HG03354 (cell line): ENCODE data around the gene SOCS1.
"Not testable (repeated sequence)": the region's sequence is repeated elsewhere in the genome, so short reads cannot be mapped to it uniquely, and the experiment has no call there.

Source experiments
- ATAC-seq: cut with Tn5 transposase; IDR thresholded peaks from one replicate; pipeline ENCODE4 v1.9.1; 2021; ENCODE audit warnings: mild to moderate bottlenecking; ENCODE audit not compliant: unreplicated experiment, poor library complexity, severe bottlenecking

SOCS1 gene

DNA sequence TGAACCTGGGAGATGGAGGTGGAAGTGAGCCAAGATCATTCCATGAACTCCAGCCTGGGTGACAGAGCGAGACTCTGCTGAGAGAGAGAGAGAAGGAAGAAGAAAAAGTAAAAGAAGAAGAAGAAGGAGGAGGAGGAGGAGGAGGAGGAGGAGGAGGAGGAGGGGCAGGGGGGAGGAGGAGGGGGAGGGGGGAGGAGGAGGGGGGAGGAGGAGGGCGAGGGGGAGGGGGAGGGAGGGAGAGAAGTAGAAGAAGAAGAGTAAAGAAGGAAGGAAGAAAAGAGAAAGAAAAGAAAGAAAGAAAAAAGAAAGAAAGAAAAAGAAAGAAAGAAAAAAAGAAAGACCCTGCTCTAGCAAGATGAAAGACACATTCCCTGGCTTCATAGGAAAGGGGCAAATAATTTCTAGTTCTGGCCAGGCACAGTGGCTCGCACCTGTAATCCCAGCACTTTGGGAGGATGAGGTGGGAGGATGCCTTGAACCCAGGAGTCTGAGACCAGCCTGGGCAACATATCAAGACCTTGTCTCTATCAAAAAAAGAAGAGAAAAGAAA, 23.6 kb downstream of the SOCS1 start:
- no peak for ATAC-seq

DNA sequence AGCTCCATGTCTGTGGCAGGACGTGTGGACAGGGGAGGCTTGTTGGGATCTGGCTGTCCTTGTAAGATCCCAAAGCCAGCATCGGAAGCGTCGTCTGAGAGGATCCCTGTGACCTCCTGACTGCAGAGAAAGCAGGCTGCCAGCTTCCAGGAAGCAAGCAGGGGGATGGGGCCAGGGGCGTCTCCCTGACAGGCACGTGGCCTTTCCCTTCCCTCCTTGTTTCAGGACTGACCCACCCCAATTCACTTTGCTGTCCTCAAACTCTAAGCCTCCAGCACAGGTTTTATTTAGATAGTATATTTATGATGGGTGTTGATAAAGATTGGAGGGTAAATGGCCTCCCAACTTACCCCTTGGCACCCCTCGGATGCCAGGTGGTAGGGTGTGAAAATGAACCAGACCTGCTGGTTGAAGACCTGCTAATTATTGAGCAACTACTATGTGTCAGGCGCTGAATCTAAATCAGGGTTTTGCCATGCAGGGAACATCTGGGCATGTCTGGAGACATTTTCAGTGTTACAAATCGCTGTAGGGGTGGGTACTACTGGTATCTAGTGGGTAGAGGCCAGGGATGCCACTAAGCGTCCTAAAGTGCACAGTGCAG, 24.5 kb downstream of the SOCS1 start:
- ATAC-seq: no peak

DNA sequence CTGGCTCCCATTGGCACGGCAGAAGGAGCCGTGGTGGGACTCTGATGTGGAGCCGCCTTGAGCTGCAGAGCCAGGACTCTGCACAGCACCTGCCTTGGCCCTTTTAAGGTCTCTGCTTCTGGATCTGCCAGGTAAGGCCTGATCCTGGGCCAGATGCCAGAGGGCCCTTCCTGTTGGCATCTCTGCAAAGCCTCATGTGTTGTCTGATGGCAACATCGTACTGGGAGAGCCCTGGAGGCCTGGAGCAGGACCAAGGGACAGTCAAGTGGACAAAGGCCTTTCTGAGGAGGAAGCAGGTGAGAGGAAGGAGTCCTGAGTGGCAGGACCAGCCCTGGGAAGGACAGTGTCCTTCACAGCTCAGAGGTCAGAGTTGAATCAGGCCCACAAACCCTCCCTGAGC, 26.1 kb downstream of the SOCS1 start:
- no peak for ATAC-seq

DNA sequence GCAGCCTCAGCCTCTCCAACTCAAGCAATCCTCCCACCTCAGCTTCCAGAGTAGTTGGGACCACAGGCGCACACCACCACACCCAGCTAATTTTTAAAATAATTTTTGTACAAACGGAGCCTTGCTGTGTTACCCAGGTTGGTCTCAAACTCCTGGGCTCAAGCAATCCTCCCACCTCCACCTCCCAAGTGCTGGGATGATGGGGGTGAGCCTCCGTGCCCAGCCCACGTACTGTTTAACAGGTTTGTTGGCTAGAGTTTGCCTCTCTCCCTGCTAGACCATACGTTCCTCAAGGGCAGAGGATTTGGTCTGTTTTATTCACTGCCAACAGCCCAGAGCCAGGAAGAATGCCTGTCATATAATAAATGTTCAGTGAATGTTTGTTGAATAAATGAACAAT, 26.6 kb downstream of the SOCS1 start:
- ATAC-seq: no peak

DNA sequence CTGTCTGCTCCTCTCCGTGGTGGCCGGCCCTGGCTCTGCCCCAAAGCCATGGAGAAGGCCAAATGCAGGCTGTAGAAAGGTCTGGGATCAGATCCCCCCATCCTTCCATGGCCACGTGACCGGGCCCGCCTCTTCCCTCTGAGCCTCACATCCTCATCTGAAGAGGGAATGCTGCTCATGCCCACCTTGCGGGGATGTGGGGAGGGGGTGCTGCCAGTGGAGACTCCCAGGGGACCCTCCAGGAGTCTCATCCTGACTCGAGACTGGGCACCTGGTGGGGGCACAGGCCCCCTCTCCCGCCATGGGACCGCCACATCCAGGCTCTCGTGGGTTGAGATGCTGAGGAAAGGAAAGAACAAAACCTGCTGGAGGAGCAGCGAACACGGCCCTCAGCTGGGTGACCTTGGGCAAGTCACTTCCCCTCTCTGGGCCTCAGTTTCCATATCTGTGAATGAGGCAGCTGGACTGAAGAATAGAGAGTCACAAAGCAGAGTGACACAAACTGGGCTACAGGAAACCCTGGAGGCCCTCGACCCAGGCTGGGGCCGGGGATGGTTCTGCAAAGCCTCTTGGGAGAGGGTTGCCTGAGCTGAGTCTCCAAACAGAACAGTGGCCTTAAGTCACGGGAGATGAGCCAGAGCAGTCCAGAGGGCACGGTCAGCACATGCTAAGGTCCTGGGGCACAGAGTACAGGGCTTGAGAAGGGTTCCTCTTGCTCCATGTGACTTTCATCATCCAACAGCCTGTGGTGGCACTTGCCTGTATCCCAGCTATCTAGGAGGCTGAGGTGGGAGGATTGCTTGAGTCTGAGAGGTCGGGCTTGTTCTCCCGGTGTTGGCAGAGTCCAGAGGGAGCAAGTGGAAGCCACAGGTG, 30.1 kb downstream of the SOCS1 start:
- ATAC-seq: no peak

DNA sequence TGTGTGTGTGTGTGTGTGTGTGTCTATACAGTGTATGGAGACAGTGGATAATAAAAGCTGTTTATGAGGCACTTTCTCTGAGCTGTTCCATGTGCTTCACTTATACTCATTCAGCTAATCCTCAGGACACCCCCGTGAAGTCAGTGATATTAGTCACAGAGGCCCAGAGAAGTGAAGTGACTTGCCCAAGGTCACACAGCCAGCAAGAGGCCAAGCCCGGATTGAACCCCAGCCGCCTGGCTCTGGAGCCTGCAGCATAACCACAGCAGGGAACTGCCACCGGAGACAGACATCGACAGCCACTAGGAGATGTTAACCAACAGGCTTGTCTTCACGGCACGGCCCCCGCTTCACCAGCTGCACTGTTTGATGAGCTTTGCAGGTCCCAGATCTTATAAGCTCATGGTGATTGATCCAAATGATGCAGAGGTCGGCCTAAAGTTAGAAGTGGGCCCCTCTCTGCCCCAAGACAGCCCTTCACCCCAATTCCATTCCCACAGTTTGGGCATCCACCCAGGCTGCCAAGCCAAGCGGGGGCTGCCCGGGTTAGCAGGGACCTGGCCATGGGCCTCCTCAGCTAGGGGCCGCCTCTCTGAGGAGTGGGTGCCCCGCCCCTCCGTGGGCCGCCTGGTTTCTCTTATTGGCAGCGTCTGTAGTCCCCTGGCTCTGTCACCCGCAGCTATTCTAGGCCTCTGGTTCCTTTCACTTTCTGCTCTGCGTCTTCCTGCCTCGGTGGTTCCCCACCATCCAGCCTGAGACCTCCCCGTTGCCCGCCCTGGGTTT, 30.9 kb downstream of the SOCS1 start:
- ATAC-seq: peak; percentile 91

DNA sequence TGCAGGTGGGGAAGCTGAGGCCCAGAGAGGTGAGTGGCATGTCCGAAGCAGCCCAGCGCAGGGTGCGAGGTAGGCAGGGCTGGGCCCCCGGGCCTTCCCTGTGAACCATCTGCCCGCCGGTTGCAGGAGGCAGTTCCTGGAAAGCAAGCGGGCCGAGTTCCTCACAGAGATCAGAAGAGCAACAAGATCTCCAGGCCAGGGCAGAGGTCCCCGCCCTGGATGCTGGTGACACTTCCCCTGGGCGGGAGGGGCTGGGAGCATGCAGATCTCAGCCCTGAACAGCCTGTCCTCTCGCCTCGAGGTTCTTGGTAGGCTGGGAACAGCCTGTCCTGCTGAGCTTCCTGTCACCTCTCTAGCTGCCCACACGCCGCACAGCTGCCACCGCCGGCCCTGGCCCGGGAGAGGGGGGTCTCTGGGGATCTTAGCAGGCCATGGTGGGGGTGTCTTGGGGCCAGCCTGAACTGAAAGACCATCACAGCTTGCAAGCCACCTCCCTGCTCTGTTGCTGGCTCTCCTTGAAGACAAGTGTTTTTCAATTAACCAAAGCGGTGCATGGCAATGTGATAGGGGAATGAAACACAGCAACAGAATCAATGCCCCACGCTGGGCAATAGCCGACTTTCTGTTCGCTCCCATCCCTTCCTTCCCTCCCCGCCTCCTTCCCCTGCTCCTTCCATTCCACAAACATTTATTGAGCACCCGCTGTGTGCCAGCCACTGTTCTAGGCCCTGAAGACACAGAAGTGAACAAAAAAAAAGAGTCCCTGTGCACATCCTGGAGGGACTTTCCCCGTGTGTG, 31.7 kb downstream of the SOCS1 start:
- no peak for ATAC-seq

DNA sequence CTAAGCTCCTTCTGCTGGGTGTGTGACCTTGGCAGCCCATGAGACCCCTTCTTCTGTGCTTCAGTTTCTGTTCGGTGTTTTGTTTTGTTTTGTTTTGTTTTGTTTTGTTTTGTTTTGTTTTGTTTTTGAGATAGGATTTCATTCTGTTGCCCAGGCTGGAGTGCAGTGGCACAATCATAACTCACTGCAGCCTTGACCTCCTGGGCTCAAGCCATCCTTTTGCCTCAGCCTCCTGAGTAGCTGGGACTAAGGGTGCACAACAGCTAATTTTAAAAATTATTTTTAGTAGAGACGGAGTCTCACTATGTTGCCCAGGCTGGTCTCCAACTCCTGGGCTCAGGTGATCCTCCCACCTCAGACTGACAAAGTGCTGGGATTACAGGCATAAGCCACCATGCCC, 35.5 kb downstream of the SOCS1 start:
- ATAC-seq: not testable (repeated sequence)

DNA sequence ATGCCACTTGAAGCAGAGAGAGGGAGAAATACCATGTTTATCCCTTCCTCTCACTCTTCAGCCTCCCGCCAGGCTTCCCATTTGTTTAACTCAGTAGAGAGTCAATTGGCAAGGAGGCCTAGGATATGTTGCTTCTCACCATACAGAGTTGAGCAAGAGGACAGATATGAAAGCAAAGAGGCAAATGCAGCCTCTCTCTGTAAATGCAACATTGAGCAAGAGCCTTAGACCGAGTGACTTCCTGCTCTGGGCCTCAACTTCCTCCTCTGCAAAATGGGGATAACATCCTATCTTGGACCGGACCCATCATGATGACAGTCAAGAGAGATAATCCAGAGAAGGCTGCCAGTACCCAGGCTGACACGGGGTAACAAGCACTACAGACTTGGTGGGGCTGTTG, 36.8 kb downstream of the SOCS1 start:
- no peak for ATAC-seq

DNA sequence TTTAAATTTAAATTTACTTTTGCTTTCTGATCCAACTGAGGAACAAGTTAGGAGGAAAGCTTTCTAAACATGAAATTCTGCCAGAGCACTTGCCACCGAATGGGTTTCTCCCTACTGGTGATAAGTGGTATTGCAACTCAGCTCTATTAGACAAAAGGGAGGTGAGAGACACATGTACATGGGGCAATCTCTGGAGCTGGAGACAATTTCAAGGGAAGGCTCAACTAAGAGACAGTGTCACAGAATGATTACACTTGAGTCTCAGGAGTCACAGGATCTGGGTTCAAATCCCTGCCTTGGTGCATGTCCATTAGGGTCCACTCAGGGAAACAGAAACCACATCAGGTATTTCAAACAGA, 37.4 kb downstream of the SOCS1 start:
- no peak for ATAC-seq

DNA sequence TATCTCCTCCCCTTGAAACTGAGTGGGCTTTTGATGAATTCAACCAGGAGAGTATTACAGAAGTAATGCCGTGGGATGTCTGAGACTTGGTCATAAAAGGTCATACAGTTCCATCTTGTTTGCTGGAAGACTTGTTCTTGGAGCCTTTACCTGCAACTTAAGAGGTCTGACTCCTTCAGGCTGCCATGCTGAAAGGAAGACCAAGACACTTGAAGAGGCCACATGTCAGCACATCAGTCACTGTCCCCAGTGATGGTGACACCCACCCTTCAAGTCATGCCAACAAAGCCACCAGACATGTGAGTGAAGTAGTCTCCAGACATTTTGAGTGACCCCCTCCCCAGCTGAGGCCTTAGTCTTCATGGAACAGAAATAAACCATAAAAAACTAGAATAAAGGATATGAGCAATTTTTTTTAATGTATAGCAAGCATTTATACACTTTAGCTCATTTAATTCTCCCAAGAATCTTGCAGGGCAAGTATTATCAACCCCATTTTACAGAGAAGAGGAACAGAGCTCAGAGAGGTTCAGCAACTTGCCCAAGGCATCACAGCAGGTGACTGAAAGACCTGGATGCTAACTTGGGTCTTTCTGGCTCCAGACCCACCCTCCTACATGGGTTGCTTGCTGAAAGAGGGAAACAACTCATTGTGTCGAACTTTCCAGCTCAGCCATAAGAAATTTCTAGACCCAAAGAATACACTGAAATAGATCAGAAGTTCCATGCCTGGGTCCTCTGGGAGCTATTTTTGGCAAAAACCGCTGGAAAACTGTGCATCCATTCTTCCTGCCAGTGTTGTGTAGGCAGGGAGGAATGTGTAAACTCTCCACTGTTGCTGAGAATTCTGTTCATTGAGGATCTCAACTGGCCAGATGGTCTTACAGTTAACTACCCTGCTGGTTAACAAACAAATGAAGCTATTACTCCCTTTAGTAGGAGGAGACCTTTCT, 38.1 kb downstream of the SOCS1 start:
- ATAC-seq: no peak

DNA sequence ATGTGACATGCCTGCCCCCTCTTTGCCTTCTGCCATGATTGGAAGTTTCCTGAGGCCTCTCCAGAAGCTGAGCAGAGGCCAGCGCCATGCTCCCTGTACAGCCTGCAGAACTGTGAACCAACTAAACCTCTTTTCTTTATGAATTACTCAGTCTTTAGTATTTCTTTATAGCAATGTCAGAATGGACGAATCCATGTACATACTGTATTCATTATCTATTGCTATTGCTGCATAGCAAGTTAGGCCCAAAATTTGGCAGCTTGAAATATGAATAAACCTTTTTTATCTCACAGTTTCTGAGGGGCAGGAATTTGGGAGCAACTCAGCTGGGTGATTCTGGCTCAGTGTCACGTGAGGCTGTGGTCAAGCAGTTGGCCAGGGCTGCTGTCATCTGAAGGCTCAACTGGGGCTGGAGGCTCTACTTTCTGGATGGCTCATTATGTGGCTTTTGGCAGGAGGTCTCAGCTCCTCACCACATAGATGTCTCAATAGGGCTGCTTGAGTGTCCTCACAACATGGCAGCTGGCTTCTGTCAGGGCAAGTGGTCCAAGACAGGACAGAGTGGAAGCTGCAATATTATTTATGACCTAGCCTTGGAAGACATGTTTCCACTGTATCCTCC, 40.0 kb downstream of the SOCS1 start:
- ATAC-seq: no peak

DNA sequence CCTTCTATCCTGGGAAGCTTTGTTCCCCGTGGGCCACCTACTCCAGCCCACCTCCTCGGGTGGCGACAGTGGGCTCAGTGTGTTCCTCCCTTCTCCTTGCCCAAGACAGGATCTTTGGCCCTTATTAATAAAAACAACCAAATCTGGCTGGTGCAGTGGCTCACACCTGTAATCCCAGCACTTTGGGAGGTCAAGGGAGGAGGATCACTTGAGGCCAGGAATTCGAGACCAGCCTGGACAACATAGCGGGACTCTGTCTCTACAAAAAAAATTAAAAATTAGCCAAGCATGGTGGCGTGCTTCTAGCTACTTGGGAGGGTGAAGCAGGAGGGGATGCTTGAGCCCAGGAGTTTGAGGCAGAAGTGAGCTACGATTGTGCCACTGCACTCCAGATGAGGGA, 42.2 kb downstream of the SOCS1 start:
- ATAC-seq: no peak

DNA sequence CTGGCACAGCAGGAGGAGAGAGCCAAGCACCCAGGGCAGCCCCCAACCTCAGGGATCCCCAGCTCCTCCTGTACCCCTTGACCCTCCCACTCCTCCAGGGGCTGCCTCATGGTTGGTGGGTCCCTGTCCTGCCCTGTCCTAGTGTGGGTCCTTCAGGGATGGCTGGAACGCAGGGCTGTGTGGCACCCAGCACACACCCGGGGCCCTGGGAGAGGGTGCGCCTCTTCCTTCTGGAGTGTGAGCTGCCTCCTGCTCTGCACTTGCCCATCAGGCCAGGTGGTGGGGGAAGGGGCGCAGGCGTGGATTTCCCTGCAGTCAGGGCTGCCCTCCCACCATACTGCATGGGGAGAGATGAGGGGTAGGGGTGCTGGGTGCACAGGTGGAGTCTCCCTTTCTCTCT, 42.6 kb downstream of the SOCS1 start:
- ATAC-seq: no peak

DNA sequence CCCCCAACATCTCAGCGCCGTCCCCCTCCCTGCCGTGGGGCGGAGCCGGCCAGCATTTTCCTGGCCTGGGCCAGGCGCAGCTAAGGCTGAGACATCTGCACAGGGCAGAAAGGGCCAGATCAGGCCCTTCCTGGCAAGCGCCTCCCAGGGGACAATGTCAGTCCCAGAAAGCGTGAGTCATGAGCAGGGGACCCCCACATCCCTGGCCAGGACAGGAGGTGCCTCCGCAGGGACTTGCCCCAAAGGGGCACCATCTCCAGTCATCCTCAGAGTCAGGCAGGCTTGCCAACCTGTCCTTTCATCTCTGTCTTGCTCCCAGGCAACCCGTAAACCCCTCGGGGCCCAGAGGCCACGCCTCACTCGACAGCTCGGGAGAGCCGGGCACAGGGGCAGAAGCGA, 43.2 kb downstream of the SOCS1 start:
- ATAC-seq: no peak

DNA sequence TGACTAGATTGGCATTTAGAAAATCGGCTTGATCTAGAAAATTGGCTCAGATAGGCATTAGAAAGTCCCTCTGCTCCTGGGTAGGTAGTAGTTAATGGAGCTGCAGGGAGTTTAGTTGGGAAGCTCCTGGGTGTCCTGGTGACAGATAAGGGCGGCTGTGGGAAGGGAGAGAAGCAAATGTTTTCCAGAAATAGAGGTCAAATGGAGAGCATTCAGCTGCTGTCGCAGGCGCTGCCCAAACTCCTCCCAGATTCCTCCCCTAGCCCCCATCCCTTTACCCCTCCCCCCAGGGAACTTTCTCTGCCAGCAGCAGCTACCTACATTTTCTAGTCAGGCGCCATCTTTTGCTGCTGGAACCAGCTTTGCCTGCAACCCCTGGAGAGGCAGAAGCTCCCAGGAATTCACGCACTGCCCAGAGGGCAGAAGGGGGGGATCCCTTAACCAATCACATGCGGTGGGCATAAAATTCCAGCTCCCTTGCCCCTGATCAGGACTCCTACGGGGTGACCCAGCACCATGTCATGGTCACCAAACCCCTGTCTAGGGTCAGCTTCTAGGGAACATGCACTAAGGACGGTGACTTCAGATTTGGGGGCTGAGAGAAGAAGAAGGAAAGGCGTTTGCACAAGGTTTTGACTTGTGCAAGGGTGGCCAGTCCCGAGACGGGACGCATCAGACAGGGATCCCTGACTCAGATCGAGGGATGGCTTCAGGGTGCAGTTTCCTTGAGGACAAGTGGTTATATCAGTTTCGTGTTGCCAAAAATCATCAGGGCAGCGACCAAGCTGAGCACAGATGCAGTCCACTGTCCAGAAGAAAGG, 43.8 kb downstream of the SOCS1 start:
- no peak for ATAC-seq
